Adrenal gland (tissue), 12 donors: ENCODE data around the gene CD274. TPM values are rescaled to one million over a fixed set of nuclear protein-coding genes. Genes with fewer than 3 reads are reported as not detected.
"Not testable (repeated sequence)": the region's sequence is repeated elsewhere in the genome, so short reads cannot be mapped to it uniquely, and the experiment has no call there.

ENCODE experiments used
- DNase-seq, 7 donors: peaks; one replicate each; pipeline ENCODE4 v3.0.0-alpha.2; 2019 to 2020
- H3K27ac ChIP-seq, 5 donors: fragments of 200-600 bp; sonication (generic) in 4 of 5; 1 replicate in 3 of 5; 2 replicates in 2 of 5; pipeline versions ENCODE4 v1.5.1 to v1.8.0; 2016 to 2020; ENCODE audit warnings: mild to moderate bottlenecking in 1 of 5
- H3K27me3 ChIP-seq: fragments of 200-600 bp; 2 replicates; pipeline ENCODE4 v1.8.0; 2021
- H3K36me3 ChIP-seq, 2 donors: fragments of 200-600 bp; replicated peaks in 1 of 2; 1 replicate in 1 of 2; 2 replicates in 1 of 2; pipeline versions ENCODE4 v1.5.1 to v1.8.0; 2018 to 2022
- H3K4me1 ChIP-seq, 2 donors: fragments of 200-600 bp; replicated peaks in 1 of 2; 1 replicate in 1 of 2; 2 replicates in 1 of 2; pipeline versions ENCODE4 v1.5.1 to v1.8.0; 2018 to 2021
- H3K4me3 ChIP-seq, 4 donors: fragments of 200-600 bp; sonication (generic) in 3 of 4; one replicate each; pipeline ENCODE4 v1.5.1; 2016 to 2018
- H3K9me3 ChIP-seq, 3 donors: fragments of 200-600 bp; sonication (generic) in 1 of 3; replicated peaks in 1 of 3; 1 replicate in 2 of 3; 2 replicates in 1 of 3; pipeline versions ENCODE4 v1.5.1 to v1.8.0; 2016 to 2021
- POLR2A ChIP-seq, 2 donors: fragments of 450-650 bp; IDR thresholded peaks; one replicate each; pipeline ENCODE4 v1.6.1; 2017; ENCODE audit warnings: antibody characterized with exemption in 2 of 2, mild to moderate bottlenecking in 2 of 2, moderate library complexity in 1 of 2
- WGBS, 4 donors: extraction: QIAGEN DNeasy Blood & Tissue Kit in 2 of 4; methylation state at CpG; one replicate each; pipeline versions ENCODE4 v1.1.5 to v1.1.7; 2013 to 2017; 5-methylcytosine and 5-hydroxymethylcytosine counted together
- intact Hi-C, 2 donors: fragments of 100-400 bp; cut with DNase I; formaldehyde crosslinking; loops; one replicate each; pipeline versions ENCODE4 v1.14.1 to v1.15.0; 2022 to 2023
- polyA plus RNA-seq, 3 donors: library from polyadenylated mRNA; stranded (reverse); fragments of 200-250 nt in 2 of 3; fragments of 350-450 nt in 1 of 3; fragmentation: Illumina TruSeq in 1 of 3; extraction: RNeasy Lipid Tissue Mini Kit (QIAGEN cat#74804) in 1 of 3; gene quantifications; one replicate each; pipeline ENCODE4 v1.2.3, GENCODE V29; 2013 to 2014
- total RNA-seq, 9 donors: library from RNA; depleted of rRNA in 4 of 9; stranded (reverse); fragments of >200 nt in 4 of 9; fragments of 120-200 nt in 1 of 9; fragmentation: NEBNext Ultra II Directional in 1 of 9; extraction: Animal tissue kit (Norgen Biotek cat#: 25700) in 1 of 9; gene quantifications; one replicate each; pipeline versions ENCODE4 v1.1.0 to v1.2.4, GENCODE V29; 2013 to 2023
- TF ChIP-seq, protein P1 (sequence below), 6 experiments: fragments of 450-650 bp in 4 of 6; fragments of 200-600 bp in 2 of 6; sonication (generic) in 1 of 6; IDR thresholded peaks; 1 replicate in 5 of 6; 2 replicates in 1 of 6; pipeline versions ENCODE4 v1.5.1 to v1.8.0; 2016 to 2021; ENCODE audit warnings: antibody characterized with exemption in 6 of 6, mild to moderate bottlenecking in 2 of 6, moderate library complexity in 1 of 6
- donor health status: healthy with polysubstance abuse.
- donor health status: Bipolar disorder and iron deficiency.
- donor health status: DM: yes; HTN: yes; CAD: no.
- donor health status: DM: no; HTN: no; CAD: no.
- donor health status: DM: no; HTN: no; CAD: no.
- donor health status: DM: yes; HTN: yes; CAD: no.

CD274 gene
- total and polyA plus RNA-seq, 12 donors, result 0.66 to 5.8 (median 2.0) TPM

DNA sequence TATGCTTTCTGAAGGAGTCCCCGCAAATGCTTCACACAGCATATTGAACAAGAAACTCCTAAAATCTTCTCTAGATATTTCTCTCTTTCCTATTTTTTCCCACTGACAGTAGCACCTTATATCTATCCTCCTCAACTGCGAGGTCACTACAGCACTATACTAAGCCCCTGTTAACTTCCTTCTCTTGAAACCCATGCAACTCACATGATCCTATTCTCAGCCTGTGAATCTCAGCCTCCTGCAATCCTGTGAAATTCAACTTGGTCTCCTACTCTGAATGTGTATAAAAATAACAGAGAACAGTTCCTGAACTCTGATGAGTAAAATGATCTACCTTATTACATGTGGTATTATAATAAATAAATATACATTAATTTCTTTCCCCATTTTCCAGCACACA is 6.5 kb upstream of the CD274 start:
- WGBS, 4 donors, result 68 to 79% (median 68%) methylated on average over 2 of the region's 2 CpGs
- peaks cover 0 to 3% of the 10 kb centered on the region in 2 donors for H3K4me1 ChIP-seq
- H3K9me3 ChIP-seq, result no peaks in the 10 kb centered on the region
- DNase-seq, result no peak
- no peaks in the 10 kb centered on the region for H3K36me3 ChIP-seq
- TF ChIP-seq POLR2A (IDR thresholded peaks at IDR 0.05), result no peak
- TF ChIP-seq, protein P1, sequence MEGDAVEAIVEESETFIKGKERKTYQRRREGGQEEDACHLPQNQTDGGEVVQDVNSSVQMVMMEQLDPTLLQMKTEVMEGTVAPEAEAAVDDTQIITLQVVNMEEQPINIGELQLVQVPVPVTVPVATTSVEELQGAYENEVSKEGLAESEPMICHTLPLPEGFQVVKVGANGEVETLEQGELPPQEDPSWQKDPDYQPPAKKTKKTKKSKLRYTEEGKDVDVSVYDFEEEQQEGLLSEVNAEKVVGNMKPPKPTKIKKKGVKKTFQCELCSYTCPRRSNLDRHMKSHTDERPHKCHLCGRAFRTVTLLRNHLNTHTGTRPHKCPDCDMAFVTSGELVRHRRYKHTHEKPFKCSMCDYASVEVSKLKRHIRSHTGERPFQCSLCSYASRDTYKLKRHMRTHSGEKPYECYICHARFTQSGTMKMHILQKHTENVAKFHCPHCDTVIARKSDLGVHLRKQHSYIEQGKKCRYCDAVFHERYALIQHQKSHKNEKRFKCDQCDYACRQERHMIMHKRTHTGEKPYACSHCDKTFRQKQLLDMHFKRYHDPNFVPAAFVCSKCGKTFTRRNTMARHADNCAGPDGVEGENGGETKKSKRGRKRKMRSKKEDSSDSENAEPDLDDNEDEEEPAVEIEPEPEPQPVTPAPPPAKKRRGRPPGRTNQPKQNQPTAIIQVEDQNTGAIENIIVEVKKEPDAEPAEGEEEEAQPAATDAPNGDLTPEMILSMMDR (IDR thresholded peaks at IDR 0.05), result no peak
- no peaks in the 10 kb centered on the region for H3K27me3 ChIP-seq
- no peak overlapping the region for H3K4me3 ChIP-seq
- intact Hi-C loops, result loop anchor here in 1 of 2 donors (10.0 kb wide), 1 partner anchor 679 kb away; no protein-coding TSS in a partner anchor
- H3K27ac ChIP-seq, result no peak overlapping the region

GRCh38 chr9:5445096-5445495 is 5.2 kb upstream of the CD274 start:
- not testable (repeated sequence) for H3K36me3 ChIP-seq, DNase-seq, H3K4me3 ChIP-seq, H3K27me3 ChIP-seq, H3K27ac ChIP-seq, H3K9me3 ChIP-seq
- H3K4me1 ChIP-seq, result peaks cover 0 to 13% of the 10 kb centered on the region in 2 donors
- intact Hi-C loops, result loop anchor here in 1 of 2 donors (10.0 kb wide), 1 partner anchor 680 kb away; no protein-coding TSS in a partner anchor
- 81 to 92% (median 89%) methylated on average over 4 of the region's 4 CpGs for WGBS, 4 donors

GRCh38 chr9:5445886-5446285 is 4.5 kb upstream of the CD274 start:
- H3K36me3 ChIP-seq, result no peaks in the 10 kb centered on the region
- H3K9me3 ChIP-seq, result no peaks in the 10 kb centered on the region
- TF ChIP-seq, protein P1 (IDR thresholded peaks at IDR 0.05), result no peak
- H3K27me3 ChIP-seq, result no peaks in the 10 kb centered on the region
- H3K27ac ChIP-seq, result no peak overlapping the region
- H3K4me1 ChIP-seq, result peaks cover 0 to 16% of the 10 kb centered on the region in 2 donors
- no peak overlapping the region for H3K4me3 ChIP-seq
- DNase-seq, result no peak
- intact Hi-C loops, result loop anchor here in 1 of 2 donors (10.0 kb wide), 1 partner anchor 681 kb away; no protein-coding TSS in a partner anchor

DNA sequence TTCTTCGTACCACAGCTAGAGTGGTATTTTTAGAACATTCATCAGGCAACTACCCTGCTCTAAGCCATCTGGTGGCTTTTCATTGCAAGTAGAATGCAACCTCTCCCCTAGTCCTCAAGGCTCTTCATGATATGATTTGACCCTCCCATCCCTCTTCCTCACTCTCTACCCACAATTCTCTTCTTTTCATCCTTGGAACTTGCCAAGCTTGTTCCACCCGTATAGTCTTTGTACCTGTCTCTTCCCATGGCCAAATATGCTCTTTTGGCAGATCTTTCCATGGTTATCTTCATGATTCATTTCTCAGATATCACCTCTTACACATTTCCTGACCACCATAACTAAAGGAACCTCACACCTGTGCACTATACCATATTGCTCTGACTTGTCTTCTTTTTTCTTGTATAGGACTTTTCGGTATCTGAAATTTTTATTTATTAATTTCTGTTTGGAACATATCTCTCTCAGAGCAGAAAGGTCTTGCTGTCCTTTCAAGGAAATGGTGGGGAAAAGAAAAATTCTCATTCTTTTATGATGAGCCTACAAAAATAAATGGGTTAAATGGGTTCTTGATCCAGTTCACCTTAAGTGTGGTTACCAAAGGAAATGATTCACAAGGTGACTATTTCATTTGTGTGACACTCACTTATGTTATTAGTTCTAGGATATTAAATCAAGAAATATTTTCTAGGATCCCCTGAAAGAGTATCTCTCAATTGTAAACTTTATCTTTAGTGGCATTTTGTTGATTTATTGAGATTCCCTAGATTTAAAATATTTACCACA is 3.7 kb upstream of the CD274 start:
- TF ChIP-seq POLR2A (IDR thresholded peaks at IDR 0.05), result no peak
- TF ChIP-seq, protein P1 (IDR thresholded peaks at IDR 0.05), result no peak
- H3K4me1 ChIP-seq, result peaks cover 0 to 21% of the 10 kb centered on the region in 2 donors
- no peaks in the 10 kb centered on the region for H3K27me3 ChIP-seq
- no peak overlapping the region for H3K27ac ChIP-seq
- 63 to 79% (median 69%) methylated on average over 3 of the region's 3 CpGs for WGBS, 4 donors
- no peaks in the 10 kb centered on the region for H3K9me3 ChIP-seq
- intact Hi-C loops, result loop anchor here in 1 of 2 donors (10.0 kb wide), 1 partner anchor 682 kb away; no protein-coding TSS in a partner anchor
- no peak for DNase-seq
- no peak overlapping the region for H3K4me3 ChIP-seq
- H3K36me3 ChIP-seq, result no peaks in the 10 kb centered on the region
